AG20443 (cell line): ENCODE results near the gene IGSF21.

ENCODE experiments used
- DNase-seq: peaks from one replicate; pipeline ENCODE4 v3.0.0; 2012; ENCODE audit warnings: low spot score, mixed read lengths

Gene IGSF21

GRCh38 chr1:18262726-18263125 is 155.1 kb downstream of the IGSF21 start:
- DNase-seq: no peak

DNA sequence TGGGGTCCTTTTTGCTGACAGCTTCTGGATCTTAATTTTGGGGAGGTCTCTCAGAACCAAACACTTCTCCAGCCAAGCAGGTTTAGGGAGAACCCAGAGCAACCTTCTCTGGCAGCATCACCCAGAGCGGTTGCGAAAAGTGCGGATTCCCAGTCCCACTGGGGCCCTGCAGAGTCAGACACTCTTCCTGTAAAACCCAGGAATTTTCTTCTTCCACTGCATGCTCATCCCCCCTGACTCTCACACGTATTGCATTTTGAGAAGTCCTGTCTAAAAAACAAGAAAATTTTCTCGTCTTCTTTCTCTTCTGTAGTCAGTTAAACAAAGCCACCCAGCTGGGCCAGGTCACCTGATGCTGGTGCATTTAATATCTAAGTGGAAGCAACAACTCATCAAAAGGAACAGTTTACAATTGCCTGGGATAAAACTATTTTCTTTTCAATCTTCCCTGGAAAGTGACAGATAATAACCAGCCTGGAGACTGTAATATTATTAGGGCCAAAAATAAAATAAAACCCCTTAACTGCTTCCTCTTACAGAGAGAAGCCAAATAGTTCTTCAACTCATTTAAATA is 156.0 kb downstream of the IGSF21 start:
- no peak for DNase-seq

- no peak for DNase-seq
Measured at GRCh38 chr1:18264450-18265039, 156.9 kb downstream of the IGSF21 start.

DNA sequence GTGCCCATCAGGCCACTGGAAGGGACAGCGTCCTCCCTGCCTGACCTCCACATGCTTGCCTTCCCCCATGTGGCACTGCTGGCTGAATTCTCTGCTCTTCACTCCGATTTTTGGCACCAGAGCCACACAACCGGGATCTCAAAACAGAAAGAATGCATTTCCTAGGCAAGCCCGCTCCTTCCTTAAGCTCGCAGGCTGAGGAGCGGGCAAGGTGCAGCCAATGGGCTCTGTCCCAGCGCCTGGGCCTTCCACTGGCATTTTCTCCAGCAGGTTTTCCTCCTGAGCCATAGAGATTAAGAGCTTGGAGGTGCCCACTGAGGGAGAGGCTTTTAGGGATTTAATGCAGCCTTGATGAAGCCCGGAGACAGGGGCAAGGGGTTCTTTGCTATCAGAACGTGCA is 158.0 kb downstream of the IGSF21 start:
- DNase-seq: no peak

DNA sequence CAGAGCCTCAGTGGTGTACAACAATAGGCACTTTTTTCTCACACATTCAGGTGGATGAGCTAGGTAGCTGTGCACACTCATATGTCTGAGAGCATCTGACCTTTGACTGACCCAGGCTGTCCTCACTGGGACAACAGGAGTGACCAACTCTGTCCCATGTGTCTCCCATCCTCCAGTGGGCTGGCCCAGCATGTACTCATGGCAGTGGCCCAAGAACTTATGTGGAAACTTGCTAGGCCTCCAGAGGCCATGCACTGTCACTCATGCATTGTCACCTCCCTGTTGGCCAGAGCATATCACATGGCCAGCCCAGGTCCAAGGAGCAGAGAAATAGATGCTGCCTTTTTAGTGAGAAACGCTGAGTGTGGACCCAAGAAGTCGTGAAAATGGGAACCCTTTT is 158.8 kb downstream of the IGSF21 start:
- no peak for DNase-seq

GRCh38 chr1:18271336-18271735 is 163.7 kb downstream of the IGSF21 start:
- no peak for DNase-seq

DNA sequence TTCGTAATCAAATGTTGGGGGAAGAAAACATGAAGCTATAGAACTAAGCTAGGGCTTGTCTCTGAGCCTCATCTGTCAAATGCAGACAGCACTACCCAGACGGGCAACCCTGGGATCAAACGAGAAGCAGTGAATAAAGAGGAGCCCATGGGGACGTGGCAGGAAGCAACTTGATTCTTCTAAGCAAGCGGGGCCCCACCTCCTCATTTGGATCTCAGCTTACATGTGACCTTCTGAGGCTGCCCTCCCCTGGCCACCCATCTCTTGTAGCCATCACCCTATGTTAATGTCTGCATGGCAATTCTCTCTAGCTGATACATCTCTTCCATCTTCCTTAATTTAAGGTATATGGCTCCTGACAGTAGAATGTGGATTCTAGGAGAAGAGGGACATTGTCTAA is 171.3 kb downstream of the IGSF21 start:
- no peak for DNase-seq

GRCh38 chr1:18279351-18280074 is 171.9 kb downstream of the IGSF21 start:
- no peak for DNase-seq

DNA sequence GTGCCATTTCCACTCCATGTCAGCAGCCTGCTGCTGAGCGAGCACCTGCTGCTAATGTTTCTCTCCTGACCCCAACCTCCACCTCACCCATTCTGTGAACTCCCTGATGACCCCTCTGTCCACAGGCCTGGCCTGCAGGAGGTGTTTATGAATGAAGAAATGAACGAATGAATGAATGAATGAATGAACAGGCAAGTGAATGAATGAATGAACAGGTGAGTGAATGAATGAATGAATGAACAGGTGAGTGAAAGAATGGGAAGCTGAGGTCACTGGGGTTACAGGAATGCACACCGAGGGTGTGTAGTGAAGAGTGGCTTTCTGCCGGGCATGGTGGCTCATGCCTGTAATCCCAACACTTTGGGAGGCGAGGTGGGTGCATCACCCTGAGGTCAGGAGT is 173.4 kb downstream of the IGSF21 start:
- DNase-seq: no peak

- DNase-seq: no peak
Measured at GRCh38 chr1:18282851-18283600, 175.4 kb downstream of the IGSF21 start.

DNA sequence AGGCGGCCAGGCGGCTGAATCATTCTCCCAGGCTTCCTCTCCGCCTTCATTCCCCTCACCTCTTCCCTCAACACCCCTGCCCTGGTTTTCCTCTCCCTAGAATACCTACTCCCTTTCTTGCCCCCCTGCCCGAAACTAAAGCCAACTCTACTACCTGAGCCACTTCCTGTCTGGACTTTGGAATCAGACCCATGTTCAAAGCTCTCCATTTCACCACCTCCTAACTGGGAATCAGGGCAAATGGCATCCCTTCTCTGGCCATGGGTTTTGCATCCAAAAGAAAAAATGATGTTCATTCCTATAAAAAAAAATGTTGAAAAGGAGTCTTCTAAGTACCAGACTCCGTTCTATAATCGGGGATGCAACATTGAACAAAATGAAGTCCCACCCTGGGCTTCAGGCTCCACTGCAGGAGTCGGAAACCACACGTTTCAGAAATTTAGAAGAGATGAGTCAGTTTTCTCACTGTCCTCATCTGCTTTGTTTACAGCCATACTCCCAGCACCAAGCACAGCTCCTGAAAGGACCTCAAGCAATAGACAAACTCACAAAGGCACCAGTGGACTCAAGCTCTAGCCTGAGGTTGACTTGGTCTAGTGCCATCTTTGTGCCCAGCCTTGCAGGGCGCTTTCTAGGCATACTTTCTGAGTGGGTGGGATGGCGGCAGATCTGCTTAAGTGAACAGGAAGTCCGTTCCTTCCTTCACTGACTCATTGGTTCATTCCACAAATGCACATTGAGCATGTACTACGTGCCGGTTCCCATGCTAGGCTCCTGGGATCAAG is 176.2 kb downstream of the IGSF21 start:
- no peak for DNase-seq

GRCh38 chr1:18284805-18285537 is 177.4 kb downstream of the IGSF21 start:
- no peak for DNase-seq

DNA sequence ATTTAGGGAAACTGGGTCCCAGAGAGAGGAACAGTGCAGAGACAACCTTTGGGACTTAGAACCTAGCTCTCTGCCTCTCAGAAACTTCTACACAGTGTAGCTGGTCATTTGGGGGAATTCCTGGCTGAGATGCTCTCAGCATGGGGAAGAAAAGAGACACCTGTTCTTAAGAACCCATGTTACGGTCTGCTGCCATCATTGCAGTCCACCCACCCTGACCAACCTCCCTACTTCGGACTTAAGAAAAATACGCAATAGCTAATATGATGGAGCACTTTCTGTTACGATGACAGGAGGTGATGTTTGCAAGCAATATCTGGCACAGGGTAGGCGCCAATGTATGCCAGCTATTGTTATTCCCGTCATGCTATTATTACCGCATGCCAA is 177.9 kb downstream of the IGSF21 start:
- DNase-seq: no peak

GRCh38 chr1:18288722-18289121 is 181.1 kb downstream of the IGSF21 start:
- DNase-seq: no peak

DNA sequence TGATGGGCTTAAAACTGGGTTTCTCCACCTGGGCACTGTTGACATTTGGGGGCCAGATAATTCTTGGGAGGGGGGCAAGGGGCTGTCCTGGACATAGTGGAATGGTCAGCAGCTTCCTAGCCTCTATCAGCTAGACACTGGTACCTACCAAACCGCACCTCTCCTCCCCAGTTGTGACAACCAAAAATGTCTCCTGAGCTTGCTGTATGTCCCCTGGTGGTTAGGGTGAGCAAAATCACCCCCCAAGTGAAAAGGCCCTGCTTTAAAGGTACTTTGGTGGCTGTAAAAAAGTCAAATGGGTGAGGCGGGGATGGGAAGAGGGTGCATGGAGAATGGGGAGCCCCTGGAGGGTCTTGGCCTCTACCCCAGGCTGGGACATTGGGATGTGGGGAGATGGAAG is 182.0 kb downstream of the IGSF21 start:
- DNase-seq: no peak

- no peak for DNase-seq
Measured at GRCh38 chr1:18290740-18291412, 183.3 kb downstream of the IGSF21 start.

DNA sequence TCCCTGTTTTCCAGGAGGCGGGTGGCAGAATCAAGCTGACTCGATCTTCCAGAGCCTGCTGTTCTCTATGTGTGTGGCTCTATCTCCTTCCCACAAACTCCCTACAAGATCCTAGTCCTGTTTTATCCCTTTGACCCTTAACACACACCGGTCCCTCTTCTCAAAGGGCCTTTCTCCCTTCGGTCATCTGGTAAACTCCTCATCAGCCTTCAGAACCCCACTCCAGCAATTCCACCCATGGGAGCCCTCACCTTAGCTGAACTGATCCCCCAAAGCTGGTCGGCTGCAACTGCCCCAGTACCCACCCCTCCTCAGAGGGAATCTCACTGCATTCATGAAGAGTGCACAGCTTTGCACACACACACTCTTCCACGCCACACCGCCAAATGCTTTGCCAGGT is 184.9 kb downstream of the IGSF21 start:
- DNase-seq: no peak

GRCh38 chr1:18293291-18293690 is 185.7 kb downstream of the IGSF21 start:
- no peak for DNase-seq

- no peak for DNase-seq
Measured at GRCh38 chr1:18294437-18295176, 187.0 kb downstream of the IGSF21 start.
